Neural cell (in vitro differentiated cells): ENCODE measurements around the gene GALNT2.

ENCODE experiments used
- EP300 ChIP-seq: fragments of 450-650 bp; conservative IDR thresholded peaks from 2 replicates; pipeline ENCODE4 v1.6.1; 2014; ENCODE audit warnings: antibody characterized with exemption, mild to moderate bottlenecking, moderate library complexity; ENCODE audit not compliant: poor library complexity, severe bottlenecking
- EZH2 ChIP-seq: fragments of 200-600, 300-800 bp; shearing (Covaris generic), sonication (generic); IDR thresholded peaks from 2 replicates; pipeline ENCODE4 v1.6.1; 2014; ENCODE audit warnings: antibody characterized with exemption, low read length, borderline replicate concordance, mild to moderate bottlenecking; ENCODE audit not compliant: insufficient read depth, poor library complexity, severe bottlenecking
- MXI1 ChIP-seq: fragments of 450-650 bp; conservative IDR thresholded peaks from 2 replicates; pipeline ENCODE4 v1.6.1; 2014; ENCODE audit warnings: antibody characterized with exemption, mild to moderate bottlenecking; ENCODE audit not compliant: poor library complexity, severe bottlenecking
- POLR2AphosphoS5 ChIP-seq: IDR thresholded peaks from 2 replicates; pipeline ENCODE4 v1.6.1; 2012
- SMC3 ChIP-seq: fragments of 450-650 bp; conservative IDR thresholded peaks from 2 replicates; pipeline ENCODE4 v1.6.1; 2014; ENCODE audit warnings: antibody characterized with exemption, mild to moderate bottlenecking, moderate library complexity; ENCODE audit not compliant: poor library complexity
- TF ChIP-seq, protein P1 (sequence below): fragments of 450-650 bp; IDR thresholded peaks from 2 replicates; pipeline ENCODE4 v1.5.1; 2014; ENCODE audit warnings: antibody characterized with exemption, mild to moderate bottlenecking, moderate library complexity; ENCODE audit not compliant: poor library complexity, severe bottlenecking

DNA sequence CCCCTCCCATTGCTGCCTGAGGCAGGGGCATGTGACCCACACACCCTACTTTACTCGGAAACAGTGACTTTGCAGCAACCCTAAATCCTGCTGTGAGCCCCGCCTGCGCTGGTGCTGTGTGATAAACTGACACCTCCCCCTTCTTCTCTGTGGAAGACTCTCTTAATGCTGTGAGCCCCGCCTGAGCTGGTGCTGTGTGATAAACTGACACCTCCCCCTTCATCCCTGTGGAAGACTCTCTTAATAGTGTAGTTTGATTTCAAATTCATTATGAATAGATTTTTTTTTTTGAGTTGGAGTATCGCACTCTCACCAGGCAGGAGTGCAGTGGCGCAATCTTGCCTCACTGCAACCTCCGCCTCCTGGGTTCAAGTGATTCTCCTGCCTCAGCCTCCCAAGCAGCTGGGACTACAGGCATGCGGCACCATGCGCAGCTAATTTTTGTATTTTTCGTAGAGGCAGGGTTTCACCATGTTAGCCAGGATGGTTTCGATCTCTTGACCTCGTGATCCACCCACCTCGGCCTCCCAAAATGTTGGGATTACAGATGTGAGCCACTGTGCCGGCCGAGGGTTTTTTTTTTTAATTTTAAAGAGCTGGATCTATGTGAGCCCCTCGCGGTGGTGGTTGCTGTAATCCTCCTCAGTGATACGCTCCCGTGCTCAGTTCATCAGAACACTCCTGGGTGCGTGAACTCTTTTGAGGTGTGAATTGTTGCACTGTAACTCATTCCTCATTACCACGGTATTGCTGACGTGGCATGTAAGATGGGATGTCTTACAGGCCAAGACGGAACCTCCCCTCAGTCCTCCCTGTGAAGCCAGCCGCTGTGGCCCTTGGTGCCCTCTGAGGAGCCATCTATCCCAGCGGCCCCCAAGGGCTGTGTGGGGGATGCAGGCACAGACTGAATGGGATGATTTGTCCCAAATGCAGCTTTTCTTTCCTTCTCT is 60.3 kb downstream of the GALNT2 start:
- TF ChIP-seq, protein P1, sequence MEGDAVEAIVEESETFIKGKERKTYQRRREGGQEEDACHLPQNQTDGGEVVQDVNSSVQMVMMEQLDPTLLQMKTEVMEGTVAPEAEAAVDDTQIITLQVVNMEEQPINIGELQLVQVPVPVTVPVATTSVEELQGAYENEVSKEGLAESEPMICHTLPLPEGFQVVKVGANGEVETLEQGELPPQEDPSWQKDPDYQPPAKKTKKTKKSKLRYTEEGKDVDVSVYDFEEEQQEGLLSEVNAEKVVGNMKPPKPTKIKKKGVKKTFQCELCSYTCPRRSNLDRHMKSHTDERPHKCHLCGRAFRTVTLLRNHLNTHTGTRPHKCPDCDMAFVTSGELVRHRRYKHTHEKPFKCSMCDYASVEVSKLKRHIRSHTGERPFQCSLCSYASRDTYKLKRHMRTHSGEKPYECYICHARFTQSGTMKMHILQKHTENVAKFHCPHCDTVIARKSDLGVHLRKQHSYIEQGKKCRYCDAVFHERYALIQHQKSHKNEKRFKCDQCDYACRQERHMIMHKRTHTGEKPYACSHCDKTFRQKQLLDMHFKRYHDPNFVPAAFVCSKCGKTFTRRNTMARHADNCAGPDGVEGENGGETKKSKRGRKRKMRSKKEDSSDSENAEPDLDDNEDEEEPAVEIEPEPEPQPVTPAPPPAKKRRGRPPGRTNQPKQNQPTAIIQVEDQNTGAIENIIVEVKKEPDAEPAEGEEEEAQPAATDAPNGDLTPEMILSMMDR = no peak
- TF ChIP-seq POLR2AphosphoS5 (no peak), MXI1 (no peak), EP300 (no peak), SMC3 (no peak), EZH2 (no peak)
